Central memory CD4-positive, alpha-beta T cell (primary cell): ENCODE results near the gene CPT1A.

Experiments used
- DNase-seq: peaks from one replicate; pipeline ENCODE4 v3.0.0; 2022

The CPT1A gene

DNA sequence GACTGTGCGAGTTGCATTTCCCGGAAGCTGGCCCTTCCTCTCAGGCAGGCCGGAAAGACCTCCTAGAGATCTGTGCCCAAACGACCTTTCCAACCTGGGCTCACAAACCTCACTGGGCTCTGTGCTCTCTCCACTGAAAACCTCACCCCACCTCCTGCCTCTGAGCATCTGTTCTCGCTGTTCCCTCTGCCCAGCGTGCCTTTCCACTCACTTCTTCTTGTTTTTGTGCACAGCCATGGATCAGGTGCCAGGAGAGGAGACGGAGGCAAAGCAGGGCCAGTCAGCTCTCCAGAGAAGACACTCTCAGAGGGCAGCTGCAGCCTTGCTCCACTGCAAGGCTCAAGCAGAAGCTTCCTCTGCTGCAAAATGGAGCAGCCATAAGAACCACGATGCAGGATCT, 10.9 kb upstream of the CPT1A start:
- no peak for DNase-seq

DNA sequence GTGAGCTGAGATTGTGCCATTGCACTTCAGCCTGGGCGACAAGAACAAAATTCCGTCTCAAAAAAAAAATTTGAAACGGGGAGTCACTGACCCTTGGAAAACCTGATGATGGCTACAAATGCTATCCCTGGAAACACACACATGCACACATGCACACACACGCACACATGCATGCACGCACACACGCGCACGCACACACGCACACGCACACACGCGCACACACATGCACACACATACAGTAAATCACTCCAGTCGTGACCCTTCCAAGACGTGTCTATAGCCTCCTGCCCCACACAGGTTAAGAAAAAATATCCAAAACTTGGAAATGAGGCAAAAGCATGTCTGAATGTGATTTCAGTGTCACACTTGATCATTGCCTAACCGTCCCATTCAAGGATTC, 6.7 kb upstream of the CPT1A start:
- DNase-seq = no peak

DNA sequence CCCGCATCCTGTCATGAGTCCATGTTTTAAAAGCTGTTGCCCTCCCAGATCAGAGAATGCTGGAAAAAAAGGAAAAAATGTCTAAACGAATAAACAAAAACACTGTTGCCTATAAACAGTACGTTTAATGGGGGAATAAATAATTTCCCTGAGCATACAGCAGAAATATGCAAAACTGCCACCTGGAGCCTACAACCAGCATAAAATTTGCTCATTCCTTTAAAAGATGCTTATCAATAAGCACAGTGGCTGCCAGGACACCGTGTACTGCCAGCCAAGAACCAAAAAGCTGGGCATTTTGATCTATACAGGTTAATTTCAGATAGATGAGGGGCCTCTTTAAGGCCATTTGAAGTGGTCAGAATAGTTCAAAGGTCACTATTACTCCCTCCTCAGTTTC, 5.7 kb upstream of the CPT1A start:
- no peak for DNase-seq

DNA sequence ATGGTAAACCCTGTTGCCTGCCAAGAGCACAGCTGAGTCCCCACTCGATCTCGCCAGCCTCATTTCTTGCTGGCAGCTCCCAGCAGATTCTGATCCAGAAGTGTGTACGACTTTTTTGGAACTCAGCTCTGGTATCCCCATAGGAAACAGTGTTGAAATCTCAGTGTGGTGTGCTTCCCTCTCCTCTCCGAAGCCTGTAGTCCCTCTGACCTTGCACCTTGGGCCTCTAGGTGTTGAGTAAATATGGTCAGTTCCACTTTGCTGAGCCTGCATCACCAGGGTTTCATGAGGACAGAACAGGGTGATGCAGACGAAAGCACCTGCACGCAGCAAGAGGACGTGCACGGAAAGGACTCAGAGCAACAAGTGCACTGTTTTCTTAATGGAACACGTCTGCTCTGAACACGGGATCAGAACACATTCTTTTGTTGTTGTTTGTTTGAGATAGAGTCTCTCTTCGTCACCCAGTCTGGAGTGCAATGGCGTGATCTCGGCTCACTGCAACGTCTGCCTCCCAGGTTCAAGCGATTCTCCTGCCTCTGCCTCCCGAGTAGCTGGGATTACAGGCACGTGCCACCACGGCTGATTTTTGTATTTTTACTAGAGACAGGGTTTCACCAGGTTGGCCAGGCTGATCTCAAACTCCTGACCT, 3.8 kb upstream of the CPT1A start:
- no peak for DNase-seq

DNA sequence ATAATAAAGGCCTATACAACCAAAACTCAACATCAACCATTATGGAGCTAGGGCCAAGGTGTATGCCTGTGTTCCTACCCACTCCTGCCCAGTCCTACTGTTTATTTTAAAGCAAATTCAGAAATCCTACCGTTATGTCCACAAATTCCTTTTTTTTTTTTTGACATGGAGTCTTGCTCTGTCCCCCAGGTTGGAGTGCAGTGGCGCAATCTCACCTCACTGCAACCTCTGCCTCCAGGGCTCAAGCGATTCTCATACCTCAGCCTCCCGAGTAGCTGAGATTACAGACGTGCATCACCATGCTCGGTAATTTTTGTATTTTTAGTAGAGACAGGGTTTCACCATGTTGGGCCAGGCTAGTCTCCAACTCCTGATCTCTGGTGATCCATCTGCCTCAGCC, 3.1 kb upstream of the CPT1A start:
- no peak for DNase-seq

DNA sequence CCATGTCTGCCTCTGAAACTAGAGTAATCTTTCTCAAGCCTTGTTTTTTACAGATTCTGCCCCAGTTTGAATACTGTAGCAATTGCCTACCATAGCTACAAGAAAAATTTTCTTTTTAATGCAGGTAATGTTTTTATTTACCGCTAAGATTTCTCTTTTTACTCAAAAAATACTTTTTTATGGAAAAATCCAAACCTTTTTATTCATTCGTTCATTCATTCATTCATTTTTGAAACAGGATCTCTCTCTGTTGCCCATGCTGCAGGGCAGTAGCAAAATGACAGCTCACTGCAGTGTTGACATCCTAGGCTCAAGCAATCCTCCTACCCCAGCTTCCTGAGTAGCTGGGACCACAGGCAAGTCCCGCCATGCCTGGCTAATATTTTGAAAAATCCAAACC, 2.7 kb upstream of the CPT1A start:
- DNase-seq = no peak

DNA sequence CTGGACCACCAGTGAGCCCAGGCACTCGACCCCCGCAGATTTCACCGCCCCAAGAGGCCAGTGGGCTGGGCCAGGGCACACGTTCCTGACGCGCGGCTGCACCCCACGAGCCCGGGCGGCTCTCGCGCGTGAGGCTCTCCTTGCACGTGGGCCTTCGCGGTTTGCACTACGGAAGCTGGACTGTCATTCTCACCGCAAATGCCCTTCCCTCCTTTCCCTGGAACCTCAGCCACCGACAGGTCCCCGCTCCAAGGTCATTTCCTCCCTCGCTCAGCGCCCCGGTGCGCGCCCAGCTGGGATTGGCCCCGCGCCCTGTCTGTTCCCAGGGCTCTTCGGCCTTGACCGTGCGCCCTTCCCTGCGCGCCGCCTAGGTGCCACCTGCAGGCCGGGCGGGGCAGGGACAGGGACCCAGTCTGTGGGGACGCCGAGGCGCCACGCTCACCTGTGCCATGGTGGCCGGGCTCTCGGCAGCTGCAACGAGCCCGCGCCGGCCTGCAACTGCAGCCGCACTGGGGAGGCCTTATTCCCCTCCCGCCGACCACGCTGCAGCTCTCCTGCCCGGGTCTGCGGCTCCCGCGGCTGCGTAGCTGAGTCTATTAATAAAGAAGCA, 2.1 kb upstream of the CPT1A start:
- DNase-seq = peak; percentile 64

DNA sequence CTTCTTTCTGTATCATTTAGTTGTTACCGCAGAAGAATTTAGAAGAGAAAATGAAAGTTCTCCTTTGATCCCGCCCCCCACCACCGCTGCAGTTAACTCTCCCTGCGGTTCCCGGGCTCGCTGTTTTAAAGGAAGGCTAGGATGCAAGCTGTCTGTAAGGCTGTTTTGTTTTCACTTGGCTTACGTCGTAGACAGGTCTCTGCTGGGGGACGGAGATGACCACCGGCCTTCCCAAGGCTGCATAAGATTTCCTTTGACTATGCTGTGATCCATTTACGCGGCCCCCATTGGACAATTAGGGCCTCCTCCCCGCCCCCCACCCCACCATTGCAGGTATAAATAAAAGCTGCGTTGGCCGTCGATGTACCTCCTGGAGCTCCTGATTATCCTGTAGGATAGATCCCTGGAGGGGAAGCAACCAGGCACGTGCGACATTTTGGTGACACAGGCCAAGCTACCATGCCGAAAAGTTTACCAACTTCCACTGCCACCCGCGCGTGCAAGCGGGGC, 1.4 kb upstream of the CPT1A start:
- peak; percentile 59 for DNase-seq

DNA sequence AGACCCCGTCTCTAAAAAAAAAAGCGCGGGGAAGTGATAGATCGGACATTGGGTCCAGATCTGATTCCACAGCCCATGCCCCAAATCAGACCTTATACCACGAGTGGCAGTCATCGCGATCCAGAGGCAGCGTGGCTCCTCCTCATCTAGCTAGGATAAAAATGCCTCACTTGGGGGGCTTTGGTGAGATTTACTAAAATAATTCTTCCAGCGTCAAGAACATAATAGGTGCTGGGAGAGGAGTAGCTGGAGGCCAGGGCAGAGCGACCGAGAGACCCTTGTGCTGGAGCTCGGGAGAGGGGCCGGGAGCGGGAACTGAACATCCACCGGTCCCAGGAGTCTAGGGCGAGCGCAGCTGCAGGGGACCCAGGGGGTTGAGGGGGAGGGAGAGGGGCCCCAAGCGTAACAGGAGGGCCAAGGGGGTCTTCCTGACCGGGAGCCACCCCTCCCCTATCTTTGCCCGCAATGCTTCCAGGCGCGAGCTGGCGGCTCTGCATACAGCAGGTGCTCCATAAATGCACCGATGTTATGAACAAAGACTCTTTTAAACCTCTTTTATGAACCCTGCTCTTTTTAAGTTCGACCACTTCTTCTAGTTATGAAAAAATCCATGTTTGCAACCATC, 823 bp upstream of the CPT1A start:
- no peak for DNase-seq

DNA sequence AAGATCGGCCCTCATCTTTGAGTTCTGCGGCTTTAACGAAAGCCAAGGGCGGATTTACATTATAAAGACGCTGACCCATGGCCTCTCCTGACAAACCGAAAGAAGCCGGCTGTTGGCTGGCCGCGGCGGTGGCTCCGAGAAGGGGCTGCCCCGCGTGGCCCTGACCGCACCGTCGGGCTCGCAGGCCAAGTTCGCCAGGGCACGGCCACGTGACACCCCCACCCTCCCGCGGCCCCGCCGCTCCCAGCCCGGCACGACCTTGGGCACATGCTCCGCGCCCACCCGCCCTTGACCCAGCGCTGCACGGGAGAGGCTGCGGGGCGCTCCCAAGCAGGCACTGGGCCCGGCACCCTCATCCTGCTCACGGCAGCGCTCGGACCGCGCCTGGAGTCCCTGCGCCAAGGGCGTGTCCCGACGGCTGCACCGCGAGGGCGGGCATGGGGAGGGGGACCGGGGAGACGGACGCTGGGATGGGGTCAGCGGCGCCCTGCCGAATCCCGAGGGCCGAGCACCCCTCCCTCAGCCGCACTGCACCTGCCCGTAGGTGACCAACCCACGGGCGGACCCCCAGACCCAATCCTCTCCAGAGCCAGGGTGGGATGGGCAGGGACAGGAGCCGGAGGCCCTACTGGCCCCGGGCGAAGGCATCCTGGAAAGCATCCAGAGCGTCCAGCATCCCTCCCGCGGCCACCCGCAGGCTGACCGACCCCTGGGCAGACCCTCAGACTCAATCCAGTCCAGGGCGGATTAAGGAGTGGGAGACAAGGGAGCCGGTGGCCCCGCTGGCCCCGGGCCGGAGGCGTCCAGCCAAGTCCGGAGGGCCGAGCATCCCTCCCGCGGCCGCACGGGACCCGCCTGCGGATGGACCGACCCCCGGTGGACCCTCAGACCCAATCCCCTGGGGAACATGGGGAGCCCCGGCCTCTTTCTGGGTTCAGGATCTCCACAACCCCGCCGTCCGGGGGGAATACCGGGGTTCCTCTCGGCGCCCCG, 759 bp downstream of the CPT1A start:
- DNase-seq = peak; percentile 12

DNA sequence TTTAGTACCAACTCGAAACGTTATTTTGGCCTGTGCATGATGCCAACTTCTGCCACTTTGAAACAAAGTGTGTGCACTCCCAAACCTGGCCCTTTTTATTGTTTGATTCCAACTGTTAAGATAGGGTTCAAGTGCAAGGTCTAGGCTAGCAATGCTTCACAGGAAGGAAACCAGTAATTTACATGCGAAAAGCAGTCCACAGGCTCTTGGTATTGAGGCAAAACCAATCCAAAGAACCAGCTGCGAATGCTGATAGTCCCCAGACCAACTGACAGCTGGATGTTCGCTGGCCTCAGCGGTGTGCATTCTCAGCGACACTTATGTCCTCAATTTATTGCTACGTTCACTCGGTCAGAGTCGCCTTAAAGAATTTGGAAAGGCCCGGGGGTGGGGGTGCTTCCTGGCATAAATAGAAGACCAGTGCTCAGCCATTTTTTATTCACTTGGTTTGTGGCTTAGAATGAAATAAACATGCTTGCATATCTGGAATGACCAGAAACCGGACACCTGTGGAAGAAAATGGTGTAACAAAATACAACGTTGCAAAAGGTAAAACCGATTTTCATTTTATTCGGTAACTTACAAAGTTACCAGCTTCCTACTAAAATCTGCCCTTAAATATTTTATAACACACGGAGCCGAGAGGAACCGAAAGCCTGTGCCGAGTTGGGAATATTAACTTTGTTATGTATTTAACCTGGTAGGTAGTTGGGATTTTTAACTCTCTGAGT, 1.6 kb downstream of the CPT1A start:
- DNase-seq = no peak

DNA sequence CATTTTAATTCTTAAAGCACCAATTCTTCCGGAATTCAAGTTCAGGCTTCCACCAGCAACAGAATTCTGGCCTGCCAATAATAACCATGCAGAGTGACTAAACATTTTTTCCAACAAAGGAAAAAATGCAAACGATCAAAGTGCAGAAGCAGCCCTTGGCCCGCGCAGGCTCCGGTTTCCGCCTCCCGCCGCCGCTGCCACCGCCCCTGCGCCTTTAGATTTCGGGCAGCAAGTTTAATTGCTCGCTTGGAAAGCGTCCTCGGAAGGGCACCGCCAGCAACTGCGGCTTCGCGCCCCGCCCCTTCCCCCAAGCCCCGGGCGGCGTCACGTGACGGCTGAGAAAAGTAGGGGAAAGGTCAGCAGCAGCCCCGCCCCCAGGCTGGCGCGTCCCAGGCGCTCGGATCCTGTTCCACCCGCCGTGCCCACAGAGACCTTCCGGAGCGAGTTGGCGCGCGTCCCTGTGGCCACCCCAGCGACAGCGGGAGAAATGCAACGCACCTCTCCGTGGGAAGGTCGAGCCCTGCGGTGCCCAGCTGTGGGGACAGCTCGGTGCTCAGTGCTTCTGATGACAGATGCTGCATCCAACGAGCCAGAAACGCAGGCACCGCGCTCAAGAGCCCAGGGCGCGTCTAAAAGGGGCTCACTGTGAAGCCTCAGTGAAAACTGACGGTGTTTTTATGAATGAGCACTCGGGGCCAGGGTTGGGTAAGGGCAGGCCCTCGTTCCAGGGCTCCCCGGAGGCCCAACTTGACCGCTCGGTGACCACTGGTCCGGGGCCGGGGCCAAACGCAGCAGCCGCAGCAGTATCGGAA, 2.5 kb downstream of the CPT1A start:
- DNase-seq = peak; percentile 94

DNA sequence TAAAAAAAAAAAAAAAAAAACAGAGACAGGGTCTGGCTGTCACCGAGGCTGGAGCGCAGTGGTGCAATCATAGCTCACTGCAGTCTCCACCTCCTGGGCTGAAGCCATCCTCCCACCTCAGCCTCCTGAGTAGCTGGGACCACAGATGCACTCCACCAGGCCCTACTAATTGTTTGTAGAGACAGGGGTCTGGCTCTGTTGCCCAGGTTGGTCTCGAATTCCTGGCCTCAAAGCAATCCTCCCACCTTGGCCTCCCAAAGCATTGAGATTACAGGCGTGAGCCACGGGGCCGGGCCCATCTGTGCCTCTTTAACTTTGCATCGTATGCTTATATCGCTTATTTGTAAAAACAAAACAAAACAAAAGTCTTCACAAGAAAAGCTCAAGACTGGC, 3.1 kb downstream of the CPT1A start:
- no peak for DNase-seq

DNA sequence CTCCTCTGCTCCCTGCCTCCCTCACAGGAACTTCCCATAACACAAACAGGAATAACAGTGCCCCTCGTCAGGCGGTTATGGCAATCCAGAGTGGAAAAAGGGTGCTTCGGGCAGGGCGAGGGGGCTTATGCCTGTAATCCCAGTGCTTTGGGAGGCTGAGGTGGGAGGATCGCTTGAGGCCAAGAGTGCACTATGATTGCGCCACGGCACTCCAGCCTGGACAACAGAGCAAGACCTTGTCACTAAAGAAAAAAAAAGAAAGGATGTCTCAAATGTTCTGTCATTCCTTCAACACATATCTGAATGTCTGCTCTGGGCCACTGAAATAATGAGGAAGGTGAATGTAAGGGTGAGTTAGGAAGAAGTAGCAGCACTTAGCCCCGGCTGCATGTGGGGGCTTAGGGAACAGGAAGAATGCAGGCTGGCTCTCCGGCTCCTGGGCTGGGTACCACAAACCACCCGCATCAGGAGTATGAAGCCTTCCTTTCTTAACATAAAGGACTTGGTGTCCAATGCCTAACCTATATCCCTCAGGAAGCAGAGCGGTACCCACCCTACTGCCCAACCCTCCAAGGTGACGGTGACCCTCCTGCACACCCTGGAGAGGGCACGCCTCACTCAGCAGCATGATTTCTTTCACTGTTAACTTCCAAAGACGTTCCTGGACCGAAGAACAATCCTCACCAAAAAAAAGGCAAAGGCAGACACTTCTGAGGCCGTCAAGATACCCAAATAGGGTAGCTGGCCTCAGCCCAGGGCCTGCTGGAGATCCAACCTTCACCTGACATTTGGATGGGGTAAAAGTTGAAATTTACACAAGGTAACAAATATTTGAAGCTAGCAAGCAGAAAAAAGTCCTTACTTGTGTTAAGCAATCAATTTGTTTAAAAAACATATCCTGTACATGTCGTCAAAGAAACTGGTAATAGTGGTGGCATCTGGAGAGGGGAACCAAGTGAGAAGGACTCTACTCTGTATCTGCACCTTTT, 3.8 kb downstream of the CPT1A start:
- no peak for DNase-seq

DNA sequence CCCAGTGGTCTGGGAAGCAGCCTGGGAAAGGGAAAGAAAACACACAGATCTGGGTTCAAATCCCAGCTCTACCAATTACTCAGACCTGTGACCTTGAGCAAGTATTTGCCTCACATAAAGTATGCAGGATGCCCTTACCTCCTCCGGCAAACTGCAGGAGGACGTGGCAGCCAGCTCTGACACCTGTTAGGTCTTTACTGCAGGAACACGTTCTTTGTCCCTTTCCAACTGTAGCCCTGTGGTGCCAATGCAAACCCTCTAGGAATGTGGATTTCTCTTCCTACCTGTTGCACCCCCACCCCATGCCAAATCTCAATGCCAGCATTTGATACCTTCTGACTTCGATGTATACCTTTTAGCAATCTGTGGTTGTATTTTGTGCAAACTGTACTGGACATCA, 6.0 kb downstream of the CPT1A start:
- DNase-seq = no peak

DNA sequence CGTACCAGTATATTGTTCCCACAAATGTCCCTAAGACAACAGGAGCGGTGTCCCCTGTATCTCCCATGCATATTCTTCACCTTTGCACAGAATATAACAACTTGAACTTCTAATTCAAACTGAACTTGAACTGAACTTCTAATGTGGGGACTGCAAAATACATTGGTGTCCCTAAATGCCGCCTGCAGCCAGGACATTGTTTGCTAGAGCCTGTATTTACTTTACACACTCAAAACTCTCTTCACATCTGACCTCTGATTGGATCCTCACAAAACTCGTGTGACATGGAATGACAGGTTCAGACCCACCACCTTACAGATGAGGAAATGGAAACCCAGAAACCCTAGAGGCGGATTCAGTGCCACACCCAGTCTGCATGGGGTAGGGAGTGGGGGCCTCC, 6.4 kb downstream of the CPT1A start:
- no peak for DNase-seq

DNA sequence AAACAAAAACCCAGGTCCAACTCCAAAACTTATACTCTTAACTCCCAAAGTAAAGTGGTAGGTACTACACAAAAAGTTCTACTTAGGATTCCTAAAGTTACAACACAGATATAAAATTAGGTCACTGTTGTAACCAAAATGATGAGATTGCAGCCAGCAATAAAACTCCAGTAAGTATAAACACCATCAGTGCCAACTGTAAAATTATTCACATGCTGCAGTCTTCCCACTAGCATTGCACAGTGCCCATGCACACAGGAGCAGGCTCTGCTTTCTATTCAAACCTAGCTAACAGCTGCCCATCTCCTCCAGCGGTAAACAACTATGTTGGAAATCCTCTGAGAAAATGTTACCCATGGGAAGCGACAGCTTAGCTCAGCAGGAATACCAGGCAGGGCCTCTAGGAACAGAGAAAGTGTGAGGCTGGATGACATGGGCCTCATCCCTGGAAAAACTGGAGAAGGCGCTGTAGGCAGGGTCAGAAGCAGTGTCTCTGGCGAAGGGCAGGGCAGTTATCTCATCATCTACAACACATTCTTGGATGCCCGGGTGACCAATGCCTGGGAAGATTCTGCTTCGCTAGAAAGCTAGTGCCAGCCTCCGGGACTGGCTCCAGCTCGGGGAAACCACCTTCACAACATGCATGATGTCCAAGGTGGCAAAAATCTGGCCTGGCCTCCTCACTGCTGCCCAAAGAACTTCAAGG, 9.1 kb downstream of the CPT1A start:
- DNase-seq = no peak

DNA sequence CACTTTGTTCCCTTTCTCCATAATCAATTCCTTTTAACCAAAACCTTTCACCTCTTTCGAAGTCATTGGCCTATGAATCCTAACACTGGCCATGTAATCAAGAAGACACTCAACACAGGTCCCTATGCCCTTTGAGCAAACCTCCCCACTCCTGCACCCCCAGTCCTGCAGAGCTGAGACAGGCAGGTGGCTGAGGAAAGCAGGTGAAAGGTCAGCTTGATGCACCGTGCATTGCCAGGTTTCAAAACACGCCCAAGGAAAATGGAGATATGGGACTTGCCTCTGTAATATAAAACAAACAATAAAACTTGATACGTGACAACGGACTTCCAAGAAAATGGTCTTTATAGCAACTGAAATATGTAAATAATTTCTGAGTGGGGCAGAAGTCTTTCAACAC, 10.6 kb downstream of the CPT1A start:
- DNase-seq = no peak

DNA sequence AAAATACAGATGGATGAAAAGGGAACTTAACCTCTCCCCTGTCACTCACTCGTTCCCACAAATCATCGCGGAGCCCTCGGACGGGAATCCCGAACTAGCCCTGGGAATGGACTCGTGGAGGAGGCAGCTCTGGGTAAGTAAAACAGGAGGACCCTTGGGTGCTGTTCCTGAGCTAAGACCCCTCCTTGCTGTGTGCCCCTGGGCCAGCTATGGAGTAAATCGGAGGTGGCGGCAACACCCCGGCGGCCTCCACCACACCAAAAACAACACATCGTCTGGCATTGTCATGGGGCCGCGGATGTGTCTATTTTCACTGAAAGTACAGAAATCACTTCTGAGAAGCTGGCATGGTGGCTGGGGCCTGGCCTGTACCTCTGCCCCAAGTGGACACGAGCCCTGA, 12.1 kb downstream of the CPT1A start:
- no peak for DNase-seq

DNA sequence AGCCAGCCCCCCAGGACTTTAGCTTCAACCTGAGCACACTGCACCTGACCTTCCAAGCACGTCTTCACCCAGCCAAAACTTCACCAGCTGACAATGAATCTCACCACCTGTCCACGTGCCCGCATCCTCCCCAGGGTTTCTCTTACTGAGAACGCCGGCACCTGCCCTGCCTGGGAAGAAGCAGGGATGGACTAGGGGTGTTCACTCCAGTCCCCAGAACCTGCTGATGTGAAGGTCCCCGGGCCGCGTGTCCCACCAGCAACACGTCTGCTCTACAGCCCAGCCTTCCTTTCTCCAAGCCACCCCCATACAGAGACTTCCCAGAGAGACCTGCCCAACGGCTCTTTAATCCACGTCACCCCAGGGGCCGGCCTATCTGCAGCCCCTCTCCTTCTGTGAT, 12.8 kb downstream of the CPT1A start:
- no peak for DNase-seq
